NCI-H1930 (cell line): ENCODE measurements around the gene IER2.
A peak's percentile ranks its signal among the peaks of the same experiment; 100 is the strongest.

Experiments
- DNase-seq, 2 experiments: peaks; one replicate each; lab custom pipeline; 2025; lab: John Stamatoyannopoulos, UW

Gene IER2, protein sequence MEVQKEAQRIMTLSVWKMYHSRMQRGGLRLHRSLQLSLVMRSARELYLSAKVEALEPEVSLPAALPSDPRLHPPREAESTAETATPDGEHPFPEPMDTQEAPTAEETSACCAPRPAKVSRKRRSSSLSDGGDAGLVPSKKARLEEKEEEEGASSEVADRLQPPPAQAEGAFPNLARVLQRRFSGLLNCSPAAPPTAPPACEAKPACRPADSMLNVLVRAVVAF

GRCh38 chr19:13150187-13150930 lies at the start of gene IER2, which contains the start of gene STX10:
TSS of gene IER2 (plus strand) at chr19:13150411. CDS start at chr19:13153187, 2,776 bp downstream.
TSS of gene STX10 (minus strand) at chr19:13150375. CDS start at chr19:13150173, 202 bp downstream.
- peak; percentile 78 to 85 for DNase-seq

DNA sequence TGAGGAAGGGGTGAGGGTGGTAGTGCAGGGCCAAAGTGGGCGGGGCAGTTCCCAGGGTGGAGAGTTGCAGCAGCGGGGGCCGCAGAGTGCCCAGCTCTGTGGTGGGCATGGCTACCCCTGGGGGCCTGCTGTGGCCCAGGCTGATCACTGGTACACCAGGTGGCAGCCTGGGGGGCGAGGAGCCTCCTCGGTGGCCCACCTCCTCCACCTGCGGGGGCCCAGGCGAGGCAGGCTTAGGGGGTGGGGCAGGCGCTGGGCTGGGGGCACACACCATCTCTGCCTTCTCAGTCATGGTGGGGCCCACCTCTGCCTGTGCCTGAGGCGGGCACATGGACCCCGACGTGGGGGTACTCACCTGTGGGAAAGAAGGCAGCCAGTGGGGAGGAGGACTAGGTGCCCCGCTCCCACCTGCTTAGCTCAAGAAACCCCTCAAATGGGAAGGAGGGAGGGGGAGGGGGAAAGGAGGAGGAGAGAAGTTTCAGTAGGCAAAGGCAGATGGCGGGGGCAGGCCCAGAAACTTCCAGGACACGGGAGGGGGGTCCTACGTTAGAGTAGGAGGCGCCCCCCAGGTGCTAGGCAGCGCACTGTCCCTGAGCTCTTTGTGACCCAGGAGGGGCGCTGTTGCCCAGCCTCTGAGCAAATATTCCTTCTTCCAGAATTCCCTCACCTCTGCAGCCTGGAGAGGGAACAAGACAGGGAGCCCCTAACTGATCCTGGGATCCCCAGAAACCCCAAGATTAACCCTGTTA lies 49.2 kb upstream of the IER2 start:
- no peak for DNase-seq

GRCh38 chr19:13101590-13102415 lies 48.4 kb upstream of the IER2 start:
- DNase-seq = no peak

- no peak for DNase-seq
Measured at GRCh38 chr19:13102416-13102665, 47.9 kb upstream of the IER2 start.

- DNase-seq = no peak
Measured at GRCh38 chr19:13102666-13103580, 47.3 kb upstream of the IER2 start, which contains the start of gene LYL1. TSS of gene LYL1 (minus strand) at chr19:13102858. CDS start at chr19:13101171, 1,687 bp downstream.

GRCh38 chr19:13103581-13104359 lies 46.4 kb upstream of the IER2 start:
- DNase-seq = no peak

DNA sequence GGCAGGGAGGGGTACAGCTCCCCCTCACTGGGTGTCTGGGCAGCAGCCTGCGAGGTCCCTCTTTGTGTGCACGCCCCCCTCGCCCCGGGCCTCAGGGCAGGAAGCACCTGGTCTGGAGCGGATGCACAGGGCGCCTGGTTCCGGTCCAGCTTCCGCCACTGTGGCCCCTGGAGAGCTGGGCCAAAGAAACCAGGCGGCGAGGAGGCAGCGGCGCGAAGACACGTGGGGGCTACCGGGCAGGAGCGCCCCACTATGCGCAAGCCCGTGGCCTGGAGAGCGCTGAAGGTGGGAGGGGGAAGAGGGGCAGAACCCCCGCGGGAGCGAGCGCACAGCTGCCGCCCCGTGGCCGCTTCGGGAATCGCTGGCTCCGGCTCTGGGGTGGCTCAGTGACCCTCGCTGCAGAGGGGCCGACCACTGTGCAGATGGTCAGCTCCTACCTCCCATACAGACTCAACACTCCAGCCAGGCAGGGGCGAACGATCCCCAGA lies 45.8 kb upstream of the IER2 start:
- DNase-seq = no peak

- no peak for DNase-seq
Measured at GRCh38 chr19:13104848-13105711, 45.1 kb upstream of the IER2 start.

DNA sequence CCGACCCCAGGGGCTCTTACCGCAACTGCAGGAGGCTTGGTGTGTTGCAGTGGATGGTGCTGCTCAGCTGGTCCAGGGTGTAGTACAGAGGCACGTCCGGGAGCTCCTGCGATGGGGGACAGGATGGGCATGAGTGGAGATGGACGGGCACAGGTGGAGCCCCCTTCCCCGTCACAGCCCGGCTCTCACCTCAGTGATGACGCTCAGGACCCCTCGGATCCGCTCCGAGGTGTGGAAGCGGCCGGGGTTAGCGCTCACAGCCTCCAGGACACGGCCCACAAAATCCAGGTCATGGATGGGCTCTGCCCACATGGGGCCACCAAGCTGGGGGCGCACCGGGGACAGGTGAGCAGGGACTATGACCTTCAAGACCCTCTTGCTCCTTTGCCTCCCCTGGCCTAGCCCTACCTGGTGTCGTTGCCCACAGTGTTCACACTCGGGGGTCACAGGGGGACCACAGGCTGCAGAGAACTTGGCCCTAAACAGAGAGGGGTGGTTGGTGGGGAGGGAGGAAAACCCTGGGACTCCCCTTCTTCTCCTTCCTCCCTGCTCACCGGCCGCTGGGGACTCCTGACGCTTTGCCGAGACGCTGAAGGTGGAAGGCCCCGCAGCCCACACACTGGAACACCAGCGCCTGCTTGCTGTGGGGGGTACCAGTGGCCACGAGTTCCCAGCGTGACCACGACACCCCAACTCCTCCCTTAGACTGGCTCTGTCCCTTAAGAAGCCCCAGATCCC lies 40.7 kb upstream of the IER2 start:
- no peak for DNase-seq

DNA sequence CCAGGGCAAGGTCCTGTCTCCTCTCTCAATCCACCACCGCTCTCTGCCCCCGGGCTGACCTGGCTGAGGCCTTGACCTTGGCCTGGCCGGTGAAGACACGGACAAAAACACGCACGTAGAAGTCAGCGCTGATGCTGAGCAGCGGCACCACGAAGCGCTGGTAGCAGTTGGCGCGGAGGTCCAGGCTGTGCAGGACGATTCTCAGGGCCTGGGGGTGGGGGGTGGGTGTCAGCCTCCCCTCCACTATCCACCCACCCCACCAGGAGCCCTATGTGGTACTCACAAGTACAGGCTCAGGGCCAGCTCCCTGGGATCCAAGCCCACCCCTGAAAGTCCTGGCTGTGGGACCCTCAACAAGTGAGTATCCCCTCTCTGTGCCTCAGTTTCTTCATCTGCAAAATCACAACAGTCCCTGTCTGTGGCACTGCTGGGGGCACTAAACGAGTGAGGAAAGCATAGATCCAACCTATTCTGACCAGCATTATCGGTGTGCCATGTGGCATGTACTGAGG lies 40.1 kb upstream of the IER2 start:
- no peak for DNase-seq

DNA sequence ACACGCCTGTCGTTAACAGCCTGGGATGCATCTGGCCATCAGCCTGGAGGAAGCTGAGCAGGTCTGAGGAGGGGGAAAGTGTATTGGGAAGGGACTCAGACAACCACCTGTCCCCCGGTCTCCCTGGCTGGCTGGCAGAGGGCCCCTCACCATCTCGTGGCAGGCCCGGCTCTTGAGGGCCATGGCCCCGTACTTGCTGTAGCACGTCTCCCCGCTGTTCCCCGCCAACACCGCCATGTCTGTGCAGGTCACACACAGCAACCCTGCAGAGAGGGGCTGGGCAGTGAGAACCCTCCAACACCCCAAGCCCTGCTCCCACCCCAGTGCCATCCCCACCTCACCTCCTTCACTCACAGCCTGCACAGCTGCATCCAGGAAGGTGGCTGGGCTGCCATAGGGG lies 37.7 kb upstream of the IER2 start:
- DNase-seq = no peak

DNA sequence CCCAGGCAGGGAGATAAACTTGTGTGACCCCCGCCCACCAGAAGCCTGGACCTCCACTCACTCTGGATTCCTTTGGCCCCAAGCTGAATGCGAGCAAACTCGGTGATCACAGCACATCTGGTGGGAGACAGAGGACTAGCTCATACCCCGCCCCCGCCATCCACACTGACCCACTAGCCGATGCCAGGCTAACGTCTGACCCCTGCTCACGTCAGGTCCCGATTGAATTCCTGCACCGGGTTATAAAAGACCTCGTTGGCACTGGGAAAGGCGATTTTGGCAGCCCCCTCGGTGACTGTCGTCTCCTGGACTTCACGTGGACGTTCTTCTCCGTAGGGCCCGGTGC lies 34.3 kb upstream of the IER2 start:
- DNase-seq = no peak

GRCh38 chr19:13116282-13117175 lies 33.7 kb upstream of the IER2 start, which contains the start of gene TRMT1:
TSS of gene TRMT1 (minus strand) at chr19:13116740. CDS start at chr19:13116399, 341 bp downstream.
- DNase-seq = peak; percentile 71 to 88

DNA sequence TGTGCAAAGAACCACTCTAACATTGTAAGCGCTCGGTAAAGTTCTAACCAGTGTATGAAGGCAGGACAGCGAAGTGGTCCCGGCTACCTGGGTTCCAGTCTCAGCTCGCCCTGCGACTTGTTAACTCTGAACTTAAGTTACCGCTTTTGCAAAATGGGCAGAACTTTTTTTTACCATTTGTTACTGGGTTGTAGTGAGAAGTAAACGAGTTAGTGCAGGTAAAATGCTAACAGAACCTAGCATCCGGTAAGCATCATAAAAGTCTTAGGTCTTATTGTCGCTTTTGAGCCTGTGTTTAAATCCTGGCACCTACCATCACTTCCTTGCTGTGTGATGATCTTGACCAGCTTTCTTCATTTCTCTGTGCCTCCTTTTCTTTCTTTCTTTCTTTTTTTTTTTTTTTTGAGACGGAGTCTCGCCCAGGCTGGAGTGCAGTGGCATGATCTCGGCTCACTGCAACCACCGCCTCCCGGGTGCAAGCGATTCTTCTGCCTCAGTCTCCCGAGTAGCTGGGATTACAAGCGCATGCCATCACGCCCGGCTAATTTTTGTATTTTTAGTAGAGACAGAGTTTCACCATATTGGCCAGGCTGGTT lies 32.9 kb upstream of the IER2 start:
- no peak for DNase-seq

DNA sequence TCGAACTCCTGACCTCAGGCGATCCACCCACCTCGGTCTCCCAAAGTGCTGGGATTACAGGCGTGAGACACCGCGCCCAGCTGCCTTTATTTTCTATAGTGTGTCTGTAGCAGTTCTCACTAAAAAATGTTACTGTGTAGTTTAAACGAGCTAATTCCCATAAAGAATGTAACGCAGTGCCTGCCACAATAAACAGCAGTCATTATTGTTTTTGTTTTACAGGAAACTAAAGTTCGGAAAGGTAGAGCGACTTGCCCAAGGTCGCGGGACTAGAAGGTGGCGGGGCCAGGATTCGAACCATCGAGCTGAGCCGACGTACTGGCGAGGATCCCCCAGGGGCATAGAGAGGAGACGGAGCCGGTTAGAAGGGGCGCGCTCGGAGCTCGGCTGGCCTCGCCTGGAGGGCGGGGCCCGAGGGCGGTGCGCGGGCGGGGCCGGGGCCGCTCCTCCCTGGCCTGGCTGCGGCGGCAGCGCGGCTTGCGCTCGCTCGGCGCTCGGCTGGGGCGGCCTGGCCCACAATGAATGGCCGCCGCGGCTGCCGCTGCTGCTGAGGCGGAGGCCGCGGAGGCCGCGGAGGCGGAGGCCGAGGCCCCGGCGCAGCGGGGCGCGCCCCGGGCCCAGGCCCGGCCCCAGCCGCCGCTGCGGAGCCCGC lies 32.3 kb upstream of the IER2 start, which contains the start of gene NACC1:
Gene NACC1 (plus strand): TSS at position 493 of the 652 bp plus-strand sequence. CDS start 16,944 bp downstream, outside the sequence.
- DNase-seq = peak; percentile 73 to 79
